Left ventricle myocardium inferior (tissue), 1 donor: Measurements from ENCODE around the gene HIVEP2. TPM values are rescaled to one million over a fixed set of nuclear protein-coding genes. Genes with fewer than 3 reads are reported as not detected.

ENCODE experiments used
- DNase-seq: peaks from one replicate; pipeline ENCODE4 v3.0.0-alpha.2; 2020
- H3K27ac ChIP-seq: fragments of 200-600 bp; replicated peaks from 2 replicates; pipeline ENCODE4 v1.8.0; 2021
- H3K27me3 ChIP-seq: fragments of 200-600 bp; 2 replicates; pipeline ENCODE4 v1.8.0; 2021; ENCODE audit warnings: low read depth
- H3K36me3 ChIP-seq: fragments of 200-600 bp; 2 replicates; pipeline ENCODE4 v1.8.0; 2021
- H3K4me1 ChIP-seq: fragments of 200-600 bp; 2 replicates; pipeline ENCODE4 v1.8.0; 2021
- H3K4me3 ChIP-seq: fragments of 200-600 bp; 2 replicates; pipeline ENCODE4 v1.8.0; 2021; ENCODE audit warnings: mild to moderate bottlenecking, moderate library complexity
- H3K9me3 ChIP-seq: fragments of 200-600 bp; replicated peaks from 2 replicates; pipeline ENCODE4 v1.8.0; 2021
- CTCF ChIP-seq: fragments of 200-600 bp; IDR thresholded peaks from 2 replicates; pipeline ENCODE4 v1.8.0; 2021; ENCODE audit warnings: antibody characterized with exemption, mild to moderate bottlenecking, borderline replicate concordance
- intact Hi-C: fragments of 100-400 bp; cut with micrococcal nuclease; formaldehyde crosslinking; loops from one replicate; pipeline ENCODE4 v1.11.0; 2022
- total RNA-seq: library from RNA; stranded (reverse); fragmentation: NEBNext Ultra II Directional; extraction: Animal tissue kit (Norgen Biotek cat#: 25700); gene quantifications from one replicate; pipeline ENCODE4 v1.2.1, GENCODE V29; 2021
- donor health status: DM: no; HTN: yes; CAD: no; lungs with severe emphysema.

Gene HIVEP2
- total RNA-seq, 1 donor from 2014 or later: 16.2 TPM

- H3K9me3 ChIP-seq: no peaks in the 10 kb centered on the region
- intact Hi-C loops: no loop called here
- peaks cover 32% of the 10 kb centered on the region for H3K4me1 ChIP-seq
- no peaks in the 10 kb centered on the region for H3K27me3 ChIP-seq
- peaks cover 66% of the 10 kb centered on the region for H3K36me3 ChIP-seq
- H3K4me3 ChIP-seq: no peak overlapping the region
- no peak for TF ChIP-seq CTCF
- DNase-seq: no peak
- H3K27ac ChIP-seq: no peak overlapping the region
These were observed 186.9 kb downstream of the HIVEP2 start for GRCh38 chr6:142757852-142758628.

GRCh38 chr6:142756215-142756630 is 188.8 kb downstream of the HIVEP2 start:
- intact Hi-C loops: no loop called here
- H3K27ac ChIP-seq: no peak overlapping the region
- no peak for DNase-seq
- no peak for TF ChIP-seq CTCF
- H3K36me3 ChIP-seq: peaks cover 69% of the 10 kb centered on the region
- H3K4me1 ChIP-seq: peaks cover 19% of the 10 kb centered on the region
- H3K9me3 ChIP-seq: no peaks in the 10 kb centered on the region
- H3K4me3 ChIP-seq: no peak overlapping the region
- H3K27me3 ChIP-seq: no peaks in the 10 kb centered on the region

GRCh38 chr6:142753196-142753595 is 191.8 kb downstream of the HIVEP2 start:
- H3K36me3 ChIP-seq: peaks cover 39% of the 10 kb centered on the region
- H3K4me3 ChIP-seq: no peak overlapping the region
- no peak for DNase-seq
- TF ChIP-seq CTCF: no peak
- H3K27ac ChIP-seq: no peak overlapping the region
- no peaks in the 10 kb centered on the region for H3K9me3 ChIP-seq
- peaks cover 14% of the 10 kb centered on the region for H3K4me1 ChIP-seq
- intact Hi-C loops: no loop called here
- H3K27me3 ChIP-seq: no peaks in the 10 kb centered on the region

- Histone ChIP-seq H3K4me1 (peaks cover 7% of the 10 kb centered on the region), H3K36me3 (peaks cover 34% of the 10 kb centered on the region), H3K9me3 (no peaks in the 10 kb centered on the region), H3K27me3 (no peaks in the 10 kb centered on the region), H3K27ac (no peak overlapping the region), H3K4me3 (no peak overlapping the region)
- intact Hi-C loops: no loop called here
- no peak for DNase-seq
- TF ChIP-seq CTCF: no peak
These were observed 192.6 kb downstream of the HIVEP2 start for GRCh38 chr6:142752348-142752747.

GRCh38 chr6:142751452-142751851 is 193.5 kb downstream of the HIVEP2 start:
- Histone ChIP-seq H3K4me3 (no peak overlapping the region), H3K4me1 (peaks cover 5% of the 10 kb centered on the region), H3K36me3 (peaks cover 29% of the 10 kb centered on the region), H3K27me3 (no peaks in the 10 kb centered on the region), H3K9me3 (no peaks in the 10 kb centered on the region), H3K27ac (no peak overlapping the region)
- TF ChIP-seq CTCF: no peak
- DNase-seq: no peak
- intact Hi-C loops: no loop called here
